ENCODE measurements around the gene VPS18. TPM values are rescaled to one million over a fixed set of nuclear protein-coding genes. Genes with fewer than 3 reads are reported as not detected.

Gene VPS18
- total RNA-seq, 2 experiments from 2014 or later: 16.2 to 16.6 TPM

GRCh38 chr15:40930430-40931299, 36.4 kb downstream of the VPS18 start:
- DNase-seq: peak; percentile 54
- Mint-ChIP-seq H3K27ac (no peak overlapping the region), H3K36me3 (ENCODE audit: low read depth) (no peaks in the 10 kb centered on the region), H3K9me3 (no peaks in the 10 kb centered on the region), H3K27me3 (peaks cover 67% of the 10 kb centered on the region), H3K4me1 (peaks cover 44% of the 10 kb centered on the region), H3K4me3 (peak overlapping the region; percentile 60)
- CTCF ChIA-PET: interaction anchor here (0.5 to 4.0 kb wide), 19 partner anchors 8 to 467 kb away, joined by 3 to 33 read pairs (median 4); partner anchors contain the start of genes CHAC1 and VPS18
- POLR2A ChIA-PET: no interaction called here

DNA sequence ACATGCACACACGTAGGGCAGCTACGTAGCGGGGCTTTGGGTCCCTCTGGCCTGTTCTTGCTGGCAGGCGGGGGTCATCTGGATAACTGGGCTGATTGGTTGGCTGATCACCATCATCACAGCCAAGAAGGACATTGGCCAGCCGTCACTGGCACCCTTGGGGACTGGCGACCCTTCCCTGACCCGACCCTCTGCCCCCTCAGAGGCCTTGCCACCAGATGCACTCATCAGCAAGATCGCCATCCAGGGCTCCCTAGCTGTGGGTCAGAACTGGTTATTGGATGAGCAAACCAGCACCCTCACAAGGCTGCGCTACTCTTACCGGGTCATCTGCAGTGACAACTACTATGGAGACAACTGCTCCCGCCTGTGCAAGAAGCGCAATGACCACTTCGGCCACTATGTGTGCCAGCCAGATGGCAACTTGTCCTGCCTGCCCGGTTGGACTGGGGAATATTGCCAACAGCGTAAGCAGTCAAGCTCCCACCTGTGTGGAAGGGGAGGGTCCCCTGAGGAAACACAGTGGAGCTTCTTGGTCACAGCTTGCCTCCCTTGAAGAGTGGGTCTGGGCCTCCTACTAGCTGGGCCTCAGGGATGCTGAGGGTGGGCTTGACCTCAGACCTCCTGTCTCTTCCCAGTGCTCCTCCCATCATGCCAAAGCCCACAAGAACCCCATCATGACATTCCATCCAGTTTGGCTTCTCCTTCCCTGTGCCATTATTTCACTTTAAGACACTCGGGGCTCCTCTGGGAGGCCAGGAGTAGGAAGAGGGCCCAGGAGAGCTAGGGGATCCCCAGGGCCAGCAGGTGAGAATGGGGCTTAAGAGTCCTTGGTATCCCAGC, 37.3 kb downstream of the VPS18 start:
- DNase-seq: no peak
- no peaks in the 10 kb centered on the region for H3K36me3 Mint-ChIP-seq (ENCODE audit: low read depth)
- peaks cover 59% of the 10 kb centered on the region for H3K27me3 Mint-ChIP-seq
- H3K4me1 Mint-ChIP-seq: peaks cover 40% of the 10 kb centered on the region
- no peak overlapping the region for H3K27ac Mint-ChIP-seq
- no peak overlapping the region for H3K4me3 Mint-ChIP-seq
- no peaks in the 10 kb centered on the region for H3K9me3 Mint-ChIP-seq
- CTCF ChIA-PET: interaction anchor here (0.5 to 4.0 kb wide), 14 partner anchors 7 to 466 kb away, joined by 3 to 33 read pairs (median 4); partner anchors contain the start of genes CHAC1 and VPS18
- POLR2A ChIA-PET: no interaction called here

GRCh38 chr15:40932156-40932555, 37.9 kb downstream of the VPS18 start:
- ChIA-PET POLR2A (no interaction called here), CTCF (interaction anchor here (0.5 to 4.0 kb wide), 4 partner anchors 10 to 176 kb away, joined by 3 to 33 read pairs (median 8); partner anchors contain the start of gene CHAC1)
- DNase-seq: no peak
- no peak overlapping the region for H3K27ac Mint-ChIP-seq
- H3K4me3 Mint-ChIP-seq: no peak overlapping the region
- H3K9me3 Mint-ChIP-seq: no peaks in the 10 kb centered on the region
- peaks cover 53% of the 10 kb centered on the region for H3K27me3 Mint-ChIP-seq
- peaks cover 35% of the 10 kb centered on the region for H3K4me1 Mint-ChIP-seq
- H3K36me3 Mint-ChIP-seq (ENCODE audit: low read depth): no peaks in the 10 kb centered on the region

DNA sequence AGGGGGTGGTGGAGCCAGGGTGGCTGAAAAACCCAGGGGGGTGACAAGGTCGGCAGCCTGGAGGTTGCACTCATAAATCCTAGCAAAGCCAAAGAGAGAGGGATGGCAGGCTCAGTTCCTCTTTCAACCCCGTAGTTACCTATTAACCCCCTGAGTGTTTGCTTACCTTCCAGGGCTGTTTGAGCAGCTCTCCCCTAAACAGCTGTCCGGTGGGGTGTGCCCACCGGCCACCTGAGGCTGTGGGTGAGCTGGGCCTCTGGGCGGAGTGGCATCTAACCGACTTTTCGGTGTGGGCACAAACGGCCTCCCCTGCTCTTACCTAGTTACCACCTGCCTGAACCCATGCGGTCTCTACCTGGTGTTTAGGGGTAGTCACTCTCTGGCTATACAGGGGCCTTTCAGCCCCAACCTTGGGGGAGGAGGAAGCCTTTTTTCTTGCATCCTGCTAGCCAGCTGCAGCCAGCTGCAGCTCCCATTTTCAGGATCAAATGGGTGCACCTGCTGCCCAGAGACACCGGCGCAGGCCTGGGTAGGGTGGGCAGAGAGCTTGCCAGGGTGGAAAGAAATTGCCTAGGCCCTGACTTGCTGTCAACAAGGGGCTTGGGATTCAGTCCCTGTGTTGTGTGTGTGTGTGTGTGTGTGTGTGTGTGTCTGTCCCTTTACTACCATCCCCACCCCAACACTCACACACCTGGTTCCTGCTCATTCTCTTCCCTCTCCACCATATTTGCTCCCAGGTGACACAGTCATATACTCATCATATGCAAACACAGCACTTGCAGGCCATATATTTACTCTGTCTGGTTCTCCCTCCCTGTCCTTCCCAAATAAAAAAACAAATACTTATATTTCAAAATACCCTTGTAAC, 38.6 kb downstream of the VPS18 start:
- Mint-ChIP-seq H3K36me3 (ENCODE audit: low read depth) (no peaks in the 10 kb centered on the region), H3K4me1 (peaks cover 32% of the 10 kb centered on the region), H3K27ac (no peak overlapping the region), H3K9me3 (no peaks in the 10 kb centered on the region), H3K27me3 (peaks cover 48% of the 10 kb centered on the region), H3K4me3 (no peak overlapping the region)
- CTCF ChIA-PET: interaction anchor here (0.9 to 4.0 kb wide), 3 partner anchors 9 to 21 kb away, joined by 3 to 33 read pairs (median 13); partner anchors contain the start of gene CHAC1
- POLR2A ChIA-PET: no interaction called here
- DNase-seq: no peak

GRCh38 chr15:40933517-40933902, 39.3 kb downstream of the VPS18 start:
- no peak for DNase-seq
- H3K4me3 Mint-ChIP-seq: no peak overlapping the region
- ChIA-PET CTCF (interaction anchor here (0.9 to 1.1 kb wide), 2 partner anchors 12 to 14 kb away, joined by 3 read pairs; no protein-coding TSS in a partner anchor), POLR2A (no interaction called here)
- no peak overlapping the region for H3K27ac Mint-ChIP-seq
- peaks cover 45% of the 10 kb centered on the region for H3K27me3 Mint-ChIP-seq
- peaks cover 32% of the 10 kb centered on the region for H3K4me1 Mint-ChIP-seq
- H3K9me3 Mint-ChIP-seq: no peaks in the 10 kb centered on the region
- no peaks in the 10 kb centered on the region for H3K36me3 Mint-ChIP-seq (ENCODE audit: low read depth)

GRCh38 chr15:40934457-40934856, 40.2 kb downstream of the VPS18 start:
- no peak overlapping the region for H3K4me3 Mint-ChIP-seq
- H3K4me1 Mint-ChIP-seq: peaks cover 28% of the 10 kb centered on the region
- H3K36me3 Mint-ChIP-seq (ENCODE audit: low read depth): no peaks in the 10 kb centered on the region
- no peak for DNase-seq
- H3K9me3 Mint-ChIP-seq: no peaks in the 10 kb centered on the region
- H3K27me3 Mint-ChIP-seq: peaks cover 37% of the 10 kb centered on the region
- ChIA-PET CTCF (interaction anchor here (1.0 to 1.1 kb wide), 2 partner anchors 15 to 31 kb away, joined by 3 read pairs; no protein-coding TSS in a partner anchor), POLR2A (no interaction called here)
- H3K27ac Mint-ChIP-seq: no peak overlapping the region

- no peak overlapping the region for H3K27ac Mint-ChIP-seq
- H3K4me1 Mint-ChIP-seq: peaks cover 26% of the 10 kb centered on the region
- ChIA-PET POLR2A (no interaction called here), CTCF (interaction anchor here (1.4 to 1.6 kb wide), 2 partner anchors 17 to 70 kb away, joined by 3 to 7 read pairs; no protein-coding TSS in a partner anchor)
- H3K27me3 Mint-ChIP-seq: peaks cover 21% of the 10 kb centered on the region
- no peaks in the 10 kb centered on the region for H3K36me3 Mint-ChIP-seq (ENCODE audit: low read depth)
- no peaks in the 10 kb centered on the region for H3K9me3 Mint-ChIP-seq
- no peak overlapping the region for H3K4me3 Mint-ChIP-seq
- no peak for DNase-seq
These were observed 42.0 kb downstream of the VPS18 start for GRCh38 chr15:40936234-40936708.

DNA sequence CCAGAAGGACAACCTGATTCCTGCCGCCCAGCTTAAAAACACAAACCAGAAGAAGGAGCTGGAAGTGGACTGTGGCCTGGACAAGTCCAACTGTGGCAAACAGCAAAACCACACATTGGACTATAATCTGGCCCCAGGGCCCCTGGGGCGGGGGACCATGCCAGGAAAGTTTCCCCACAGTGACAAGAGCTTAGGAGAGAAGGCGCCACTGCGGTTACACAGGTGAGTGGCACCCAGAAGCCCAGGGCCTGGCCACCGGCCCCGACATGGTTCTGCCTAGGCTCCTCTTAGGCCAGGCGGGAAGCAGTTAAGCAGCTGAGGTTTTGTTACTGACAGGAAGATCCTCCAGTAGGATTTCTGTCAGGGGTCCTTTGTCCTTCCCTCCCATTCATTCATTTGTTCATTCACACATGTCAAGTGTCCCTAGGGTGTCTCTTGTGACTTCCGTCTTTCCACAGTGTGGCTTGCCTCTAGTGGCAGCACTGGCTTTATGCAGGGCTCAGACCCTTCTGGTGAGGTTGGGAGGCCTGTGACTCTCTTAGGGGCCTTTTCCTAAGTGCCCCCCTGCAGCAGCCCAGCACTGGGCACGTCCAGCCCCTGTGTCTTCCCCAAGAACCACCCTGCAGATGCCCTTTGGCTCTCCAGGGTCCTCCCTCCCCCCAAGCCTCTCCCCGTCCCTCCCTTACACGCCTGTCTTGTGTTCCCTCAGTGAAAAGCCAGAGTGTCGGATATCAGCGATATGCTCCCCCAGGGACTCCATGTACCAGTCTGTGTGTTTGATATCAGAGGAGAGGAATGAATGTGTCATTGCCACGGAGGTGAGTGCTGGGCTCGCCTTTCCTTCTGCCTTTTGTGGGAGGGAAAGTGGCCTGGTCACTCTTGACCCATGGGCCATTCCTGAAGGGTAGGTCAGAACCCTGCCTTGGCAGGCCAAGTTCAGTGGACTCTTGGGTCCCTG, 42.7 kb downstream of the VPS18 start:
- no peak for DNase-seq
- Mint-ChIP-seq H3K4me3 (no peak overlapping the region), H3K36me3 (ENCODE audit: low read depth) (no peaks in the 10 kb centered on the region), H3K9me3 (no peaks in the 10 kb centered on the region), H3K27me3 (peaks cover 13% of the 10 kb centered on the region), H3K4me1 (peaks cover 24% of the 10 kb centered on the region), H3K27ac (no peak overlapping the region)
- ChIA-PET CTCF (interaction anchor here (1.6 kb wide), 1 partner anchor 69 kb away, joined by 7 read pairs; no protein-coding TSS in a partner anchor), POLR2A (no interaction called here)

DNA sequence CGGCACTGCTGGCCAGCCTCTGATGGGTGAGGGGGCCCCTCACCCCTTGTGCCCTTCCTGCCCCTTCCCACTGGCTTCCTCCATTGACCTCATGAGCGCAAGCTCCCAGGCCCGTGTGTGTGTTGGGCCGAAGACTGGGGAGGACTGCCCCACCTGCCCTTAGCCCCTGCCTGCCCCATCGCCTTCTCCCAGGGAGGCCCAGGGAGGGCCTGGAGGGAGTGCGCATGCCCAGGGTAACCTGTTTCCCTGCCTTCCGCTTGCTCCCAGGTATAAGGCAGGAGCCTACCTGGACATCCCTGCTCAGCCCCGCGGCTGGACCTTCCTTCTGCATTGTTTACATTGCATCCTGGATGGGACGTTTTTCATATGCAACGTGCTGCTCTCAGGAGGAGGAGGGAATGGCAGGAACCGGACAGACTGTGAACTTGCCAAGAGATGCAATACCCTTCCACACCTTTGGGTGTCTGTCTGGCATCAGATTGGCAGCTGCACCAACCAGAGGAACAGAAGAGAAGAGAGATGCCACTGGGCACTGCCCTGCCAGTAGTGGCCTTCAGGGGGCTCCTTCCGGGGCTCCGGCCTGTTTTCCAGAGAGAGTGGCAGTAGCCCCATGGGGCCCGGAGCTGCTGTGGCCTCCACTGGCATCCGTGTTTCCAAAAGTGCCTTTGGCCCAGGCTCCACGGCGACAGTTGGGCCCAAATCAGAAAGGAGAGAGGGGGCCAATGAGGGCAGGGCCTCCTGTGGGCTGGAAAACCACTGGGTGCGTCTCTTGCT, 43.7 kb downstream of the VPS18 start:
- no peak overlapping the region for H3K4me3 Mint-ChIP-seq
- H3K27me3 Mint-ChIP-seq: peaks cover 5% of the 10 kb centered on the region
- peaks cover 32% of the 10 kb centered on the region for H3K4me1 Mint-ChIP-seq
- DNase-seq: peak; percentile 22
- no peaks in the 10 kb centered on the region for H3K9me3 Mint-ChIP-seq
- no peak overlapping the region for H3K27ac Mint-ChIP-seq
- no peaks in the 10 kb centered on the region for H3K36me3 Mint-ChIP-seq (ENCODE audit: low read depth)
- CTCF ChIA-PET: interaction anchor here (0.6 to 0.7 kb wide), 2 partner anchors 11 to 81 kb away, joined by 3 to 5 read pairs; no protein-coding TSS in a partner anchor
- POLR2A ChIA-PET: no interaction called here

DNA sequence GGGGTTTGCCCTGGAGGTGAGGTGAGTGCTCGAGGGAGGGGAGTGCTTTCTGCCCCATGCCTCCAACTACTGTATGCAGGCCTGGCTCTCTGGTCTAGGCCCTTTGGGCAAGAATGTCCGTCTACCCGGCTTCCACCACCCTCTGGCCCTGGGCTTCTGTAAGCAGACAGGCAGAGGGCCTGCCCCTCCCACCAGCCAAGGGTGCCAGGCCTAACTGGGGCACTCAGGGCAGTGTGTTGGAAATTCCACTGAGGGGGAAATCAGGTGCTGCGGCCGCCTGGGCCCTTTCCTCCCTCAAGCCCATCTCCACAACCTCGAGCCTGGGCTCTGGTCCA, 44.3 kb downstream of the VPS18 start:
- H3K4me1 Mint-ChIP-seq: peaks cover 37% of the 10 kb centered on the region
- ChIA-PET CTCF (interaction anchor here (0.6 to 0.7 kb wide), 3 partner anchors 8 to 80 kb away, joined by 3 to 5 read pairs (median 5); no protein-coding TSS in a partner anchor), POLR2A (no interaction called here)
- DNase-seq: no peak
- H3K4me3 Mint-ChIP-seq: no peak overlapping the region
- H3K27ac Mint-ChIP-seq: no peak overlapping the region
- H3K36me3 Mint-ChIP-seq (ENCODE audit: low read depth): no peaks in the 10 kb centered on the region
- peaks cover 1% of the 10 kb centered on the region for H3K27me3 Mint-ChIP-seq
- no peaks in the 10 kb centered on the region for H3K9me3 Mint-ChIP-seq
